Measurements from ENCODE around the gene CFAP299. TPM values are rescaled to one million over a fixed set of nuclear protein-coding genes. Genes with fewer than 3 reads are reported as not detected.

Gene CFAP299
- total RNA-seq, 1 donor from 2014 or later, result not detected

DNA sequence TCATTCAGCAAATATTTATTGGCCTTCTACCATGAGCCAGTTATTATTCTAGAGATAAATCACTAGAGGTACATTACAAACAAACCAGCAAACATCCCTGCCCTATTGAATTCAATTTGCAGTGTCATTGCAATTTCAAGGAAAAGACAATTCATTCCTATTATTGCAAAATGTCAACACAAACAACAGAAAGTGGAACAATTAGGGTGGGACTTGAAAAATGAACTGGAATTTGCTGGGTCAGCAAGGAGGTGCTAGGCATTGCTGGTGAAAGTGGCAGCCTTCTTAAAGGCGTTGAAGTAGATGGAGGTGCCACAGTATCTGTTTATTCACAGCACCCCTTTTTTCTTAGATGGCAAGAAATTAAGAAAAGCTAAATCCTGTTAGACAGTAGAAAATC, 470.9 kb downstream of the CFAP299 start:
- DNase-seq (ENCODE audit: low spot score), result no peak

DNA sequence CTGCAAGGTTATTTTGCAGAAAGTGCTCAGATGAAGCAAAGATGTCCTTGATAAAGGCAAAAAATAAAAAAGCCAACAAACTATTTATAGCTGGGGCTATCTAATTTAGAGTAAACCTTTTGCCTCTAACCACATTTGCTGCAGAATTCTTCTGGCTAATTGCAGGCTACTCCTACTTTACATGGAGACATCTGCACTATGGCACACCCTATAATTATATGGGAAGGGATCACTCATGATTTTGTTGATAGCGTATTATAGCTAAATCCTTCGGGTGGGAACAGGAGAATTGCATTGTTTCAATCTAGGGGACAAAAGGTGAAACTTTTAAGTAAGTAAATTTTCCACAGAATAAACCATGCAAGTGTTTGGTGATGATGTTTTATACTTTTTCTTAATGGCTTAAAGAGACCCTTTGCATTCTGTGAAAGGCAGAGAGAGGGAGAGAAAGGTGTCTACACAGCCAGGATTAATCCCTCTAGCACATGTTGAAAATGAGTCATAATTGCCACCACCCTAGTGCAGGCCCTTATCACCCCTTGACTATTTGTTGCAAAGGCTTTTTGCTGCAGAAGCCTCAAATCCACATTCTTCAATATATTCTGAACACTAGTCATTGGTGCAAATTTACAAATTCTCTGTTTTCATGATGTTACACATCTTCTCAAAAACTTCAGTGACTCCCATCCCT, 473.7 kb downstream of the CFAP299 start:
- DNase-seq (ENCODE audit: low spot score), result no peak

DNA sequence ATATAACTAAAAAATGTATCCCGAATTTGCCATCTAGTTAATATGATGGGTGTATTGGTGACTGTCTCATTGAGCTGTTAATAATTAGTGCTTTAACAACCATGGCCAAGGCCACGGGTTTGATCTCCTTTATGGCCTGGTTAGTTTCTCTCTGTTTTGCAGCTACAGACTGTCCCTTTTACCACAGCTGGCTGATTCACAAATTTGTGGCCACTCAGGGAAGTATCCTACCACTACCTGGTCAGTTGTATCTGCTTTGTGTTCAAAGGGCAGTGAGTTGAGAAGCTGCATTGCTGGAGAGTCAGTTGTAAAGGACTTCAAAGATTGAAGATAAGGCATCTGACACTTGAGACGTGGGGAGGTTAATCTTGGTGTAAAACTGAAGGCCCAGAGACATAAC, 475.9 kb downstream of the CFAP299 start:
- no peak for DNase-seq (ENCODE audit: low spot score)

DNA sequence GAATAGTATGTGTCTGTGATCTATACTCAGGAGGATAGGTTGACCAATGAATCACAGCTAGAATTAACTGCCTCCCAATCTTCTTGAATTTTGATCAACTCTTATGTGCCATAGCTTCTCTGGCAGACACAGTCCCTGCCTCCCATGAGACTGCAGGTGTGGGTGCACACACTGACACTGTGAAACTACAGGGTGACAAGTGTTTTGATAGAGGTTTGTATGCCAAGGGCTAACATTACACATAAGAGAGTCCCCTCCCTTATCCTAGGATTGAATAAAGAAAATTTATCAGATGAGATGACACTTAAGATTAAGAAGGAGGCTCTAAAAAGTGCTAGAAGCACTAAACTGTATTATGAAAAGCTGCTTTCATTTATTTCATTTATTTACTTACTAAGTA, 476.6 kb downstream of the CFAP299 start:
- no peak for DNase-seq (ENCODE audit: low spot score)

DNA sequence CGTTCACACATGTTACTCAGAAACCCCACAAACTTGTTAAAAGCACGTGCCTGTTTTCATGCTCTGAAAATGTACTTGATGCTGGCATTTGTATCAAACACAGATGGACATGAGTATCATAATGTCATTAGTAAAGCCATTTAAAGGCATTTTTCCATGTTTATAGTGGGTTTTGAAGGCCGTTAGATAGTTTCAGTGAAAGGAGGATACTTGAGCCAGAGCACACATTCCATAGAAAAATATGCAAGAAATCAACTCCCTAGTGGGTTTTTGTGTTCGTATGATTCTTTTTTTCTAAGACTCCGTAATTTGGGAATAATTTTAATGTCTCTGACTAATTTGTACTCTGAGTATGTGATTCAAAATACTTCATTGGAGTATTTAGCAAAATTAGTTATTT, 478.7 kb downstream of the CFAP299 start:
- DNase-seq (ENCODE audit: low spot score), result no peak

DNA sequence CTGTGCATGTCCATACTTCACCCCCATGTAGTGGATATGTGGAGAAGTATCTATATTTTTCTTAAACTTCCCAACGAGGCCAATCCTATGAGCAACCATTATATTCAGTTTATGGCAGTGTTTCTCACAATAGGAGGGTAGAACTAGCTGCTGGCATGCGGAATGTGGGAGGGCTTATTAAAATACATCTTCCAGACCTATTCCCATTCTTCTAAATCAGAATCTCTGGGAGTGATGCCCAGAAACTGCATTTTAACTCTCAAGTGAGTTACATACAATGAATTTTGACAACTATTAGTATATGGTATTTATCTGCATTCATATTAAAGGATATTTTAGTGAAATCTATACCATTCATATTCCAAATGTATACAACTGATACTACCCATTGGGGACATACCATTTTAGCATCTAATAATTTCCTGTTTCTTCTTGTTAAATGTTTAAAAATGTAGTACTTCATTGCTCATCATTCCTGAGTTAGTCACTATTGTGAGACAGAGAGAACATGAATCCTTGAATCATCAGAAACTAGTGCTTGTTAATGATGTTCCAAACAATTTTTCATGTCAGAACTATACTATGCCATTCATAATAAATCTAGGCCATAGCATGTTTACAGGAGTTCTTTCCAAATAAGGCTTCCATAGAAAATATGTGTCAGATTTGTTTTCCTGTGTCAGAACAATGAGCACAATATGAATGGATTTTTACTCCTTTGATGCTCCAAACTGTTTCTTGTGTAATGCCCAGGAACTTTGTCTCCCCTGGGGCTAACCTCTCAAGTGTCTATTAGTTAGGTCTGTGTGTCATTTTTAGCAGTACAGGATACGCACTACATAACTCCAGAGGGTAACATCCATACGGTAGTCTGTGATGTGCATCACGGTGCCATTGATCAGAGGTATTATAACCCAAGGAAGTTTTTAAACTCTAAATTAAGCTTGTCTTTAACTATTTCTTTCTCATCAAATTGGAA, 496.1 kb downstream of the CFAP299 start:
- no peak for DNase-seq (ENCODE audit: low spot score)

DNA sequence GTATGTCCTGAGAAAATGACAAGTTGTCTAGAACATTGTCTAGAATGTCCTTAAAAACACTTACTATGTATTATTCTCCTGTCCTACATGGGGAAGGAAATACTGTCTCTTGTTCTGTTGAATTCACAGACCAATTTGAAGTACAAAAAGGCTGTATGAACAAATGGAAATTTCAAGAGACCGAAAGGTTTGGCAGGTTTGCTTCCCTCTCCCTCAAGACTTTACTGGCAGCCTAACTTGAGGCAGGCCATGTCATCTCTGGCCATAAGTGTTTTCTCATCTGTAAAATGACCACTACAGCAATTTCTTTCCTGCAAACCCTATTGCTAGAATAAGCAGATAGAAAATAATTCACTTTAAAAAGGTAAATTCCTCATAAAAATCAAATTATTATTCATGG, 503.8 kb downstream of the CFAP299 start:
- DNase-seq (ENCODE audit: low spot score), result no peak

DNA sequence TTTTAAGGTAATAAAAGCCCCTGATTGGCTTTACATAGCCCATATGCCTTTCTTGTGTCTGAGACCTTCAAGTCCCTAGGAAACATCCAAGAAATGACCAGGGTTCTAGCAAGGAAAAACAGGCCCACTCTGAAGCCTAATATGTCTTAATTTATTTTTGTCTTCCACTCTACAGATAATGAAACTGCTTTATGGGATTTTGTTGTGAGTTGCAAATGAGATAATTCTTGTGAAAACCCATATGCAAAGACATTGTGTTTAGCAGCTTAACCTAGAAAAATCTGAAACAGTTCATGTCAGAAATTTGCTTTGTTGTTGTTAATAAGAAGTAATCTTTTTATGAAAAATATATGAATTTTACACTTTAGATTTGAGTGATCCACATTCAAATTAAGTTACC, 504.3 kb downstream of the CFAP299 start:
- DNase-seq (ENCODE audit: low spot score), result no peak

DNA sequence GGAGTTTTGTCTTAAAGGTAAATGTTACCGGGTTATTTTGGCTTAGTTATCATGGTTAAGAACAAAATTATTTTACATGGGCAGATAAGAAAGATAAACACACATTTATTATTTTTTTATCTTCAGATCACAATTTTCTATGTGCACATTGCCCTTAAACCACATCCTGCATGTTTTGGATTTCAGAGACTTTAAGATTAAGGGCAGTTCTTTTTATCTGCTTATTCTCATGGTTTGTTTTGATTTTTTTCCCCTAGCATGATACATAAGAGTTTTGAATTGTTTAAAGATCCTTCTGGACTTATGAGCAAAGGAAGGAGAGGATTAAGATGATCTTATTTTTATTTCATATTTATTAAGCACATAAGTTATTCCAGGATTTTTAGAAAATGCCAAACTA, 504.9 kb downstream of the CFAP299 start:
- DNase-seq (ENCODE audit: low spot score), result no peak

DNA sequence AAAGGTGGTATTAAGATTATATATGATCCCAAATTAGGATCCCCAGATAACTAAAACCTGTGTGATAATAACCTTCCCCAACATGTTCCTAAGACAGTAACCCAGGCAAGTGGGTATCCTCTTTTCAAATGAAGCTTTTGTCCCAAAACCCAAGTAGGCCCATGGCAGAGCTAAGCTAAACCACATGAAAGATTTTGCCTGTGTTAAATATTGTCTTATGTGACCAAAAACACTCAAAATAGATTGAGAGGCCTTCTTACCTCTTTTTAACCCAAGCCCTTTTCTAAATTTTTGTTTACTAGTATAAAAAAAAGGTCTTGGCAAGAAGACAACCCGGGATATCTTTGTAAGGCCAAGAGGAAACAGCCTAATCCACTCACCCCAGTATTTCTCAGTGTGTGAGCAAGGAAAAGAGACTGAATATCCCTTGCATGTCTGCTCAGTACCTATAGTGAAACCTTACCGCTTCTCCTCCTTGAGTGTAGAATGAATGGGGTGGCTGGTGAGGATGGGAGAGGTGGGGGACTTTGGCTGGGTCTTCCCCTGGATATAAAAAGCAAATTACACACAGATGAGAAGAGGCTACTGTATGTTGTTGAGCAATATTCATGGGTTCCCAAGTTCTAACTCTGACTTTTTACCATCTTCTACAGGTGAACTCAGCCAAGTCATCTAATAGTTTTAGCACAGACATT, 506.2 kb downstream of the CFAP299 start:
- no peak for DNase-seq (ENCODE audit: low spot score)

DNA sequence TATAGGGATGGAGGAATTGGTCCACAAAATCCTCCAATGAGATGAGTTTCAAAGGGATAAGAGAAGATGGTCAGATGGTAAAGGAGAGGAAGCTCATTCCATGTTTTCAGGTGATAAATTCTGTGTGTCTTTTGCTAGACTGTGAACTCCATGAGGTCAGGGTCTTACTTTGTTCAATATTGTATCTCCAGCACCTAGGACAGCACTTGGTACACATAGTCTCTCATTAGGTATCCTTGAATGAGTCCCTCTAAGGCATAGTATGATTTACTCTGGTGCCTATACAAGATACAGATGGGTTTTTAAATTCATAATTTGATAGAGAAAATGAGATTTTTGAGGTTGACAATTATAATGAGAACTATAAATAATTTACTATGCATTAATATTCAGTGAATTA, 510.7 kb downstream of the CFAP299 start:
- DNase-seq (ENCODE audit: low spot score), result no peak

DNA sequence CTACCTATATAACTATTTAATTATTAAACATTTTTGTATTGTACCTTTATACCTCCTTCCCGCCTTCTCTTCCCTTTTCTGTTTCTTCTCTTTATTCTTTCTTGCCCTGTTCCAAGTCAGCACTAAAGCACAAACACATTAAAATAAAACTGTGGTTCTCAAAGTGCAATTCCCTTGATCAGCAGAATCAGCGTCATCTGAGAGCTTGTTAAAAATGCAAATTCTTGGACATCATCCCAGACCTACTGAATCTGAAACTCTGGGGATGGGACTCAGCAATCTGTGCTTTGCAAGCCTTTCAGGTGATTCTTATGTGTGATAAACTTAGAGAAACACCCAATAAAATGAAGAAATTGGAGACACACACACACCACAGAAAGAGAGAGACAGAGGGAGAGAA, 516.5 kb downstream of the CFAP299 start:
- DNase-seq (ENCODE audit: low spot score), result no peak

DNA sequence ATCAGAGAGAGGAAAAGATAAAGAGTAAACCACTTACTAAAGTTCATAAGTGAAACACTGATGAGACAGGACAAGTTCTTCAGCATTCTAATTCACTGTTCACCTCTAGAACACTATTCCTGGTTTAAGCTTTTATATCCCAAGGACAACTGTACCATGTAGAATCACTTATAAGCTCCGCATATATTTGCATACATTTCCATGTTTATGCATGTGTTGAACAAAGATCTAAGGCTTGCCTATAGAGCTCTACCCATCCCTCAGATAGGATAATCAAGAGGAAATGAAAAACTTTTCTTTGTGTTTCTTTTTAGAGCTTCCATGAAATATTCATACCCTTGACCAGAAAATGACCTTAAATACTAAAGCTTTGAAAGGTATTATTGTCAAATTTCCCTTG, 538.0 kb downstream of the CFAP299 start:
- no peak for DNase-seq (ENCODE audit: low spot score)

DNA sequence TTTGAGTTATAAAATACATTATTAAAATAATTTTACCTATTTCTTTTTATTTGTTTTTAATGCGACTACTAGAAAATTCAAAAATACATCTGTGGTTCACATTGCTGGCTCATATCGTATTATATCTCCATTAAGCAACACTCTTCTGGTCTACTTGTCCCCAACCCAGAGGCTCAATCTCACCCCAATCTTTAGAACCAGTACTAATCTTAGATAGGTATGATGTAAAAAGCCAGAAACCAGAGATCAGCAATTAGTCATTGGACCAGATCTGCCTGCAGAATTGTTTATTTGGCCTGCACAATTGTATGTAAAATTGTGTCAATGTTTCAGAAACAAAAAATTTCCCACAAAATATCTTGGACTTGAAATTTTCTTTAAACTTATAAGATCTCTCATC, 539.4 kb downstream of the CFAP299 start:
- DNase-seq (ENCODE audit: low spot score), result no peak

DNA sequence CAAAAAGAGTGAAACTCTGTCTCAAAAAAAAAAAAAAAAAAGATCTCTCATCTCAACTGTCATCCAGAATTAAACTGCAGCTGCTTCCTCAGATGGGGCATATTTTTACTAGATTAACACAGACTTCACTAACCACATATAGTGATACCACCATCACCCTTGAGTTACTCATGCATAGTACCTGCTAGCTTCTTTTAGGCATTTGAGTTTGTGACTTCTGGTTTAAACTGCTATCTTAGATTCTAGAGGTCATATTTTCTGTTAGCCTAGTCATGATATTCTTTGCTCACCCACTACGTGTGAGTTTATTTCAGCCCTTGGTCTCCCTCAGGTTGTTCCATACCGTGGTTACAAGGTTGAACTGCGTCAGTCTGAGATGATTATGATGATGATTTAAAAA, 540.1 kb downstream of the CFAP299 start:
- DNase-seq (ENCODE audit: low spot score), result no peak

DNA sequence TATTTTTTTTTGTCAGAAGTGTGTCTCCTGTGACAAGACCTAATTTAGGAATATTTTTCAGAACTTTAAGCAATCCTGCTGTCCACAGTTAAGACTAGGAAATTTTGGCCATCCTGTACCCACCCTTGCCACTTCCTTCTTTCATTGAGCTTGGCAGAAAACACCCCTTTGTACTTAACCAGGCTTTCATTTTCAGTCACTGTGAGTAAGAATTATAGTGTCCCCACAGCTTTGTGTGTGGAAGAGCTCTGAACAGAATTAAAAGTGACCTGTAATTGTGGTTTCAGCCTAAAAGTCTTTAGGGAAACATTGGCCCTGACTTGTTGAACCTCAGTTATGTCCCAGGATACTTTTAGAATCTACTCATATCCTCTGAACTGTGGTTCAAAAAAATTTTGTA, 541.3 kb downstream of the CFAP299 start:
- DNase-seq (ENCODE audit: low spot score), result no peak

DNA sequence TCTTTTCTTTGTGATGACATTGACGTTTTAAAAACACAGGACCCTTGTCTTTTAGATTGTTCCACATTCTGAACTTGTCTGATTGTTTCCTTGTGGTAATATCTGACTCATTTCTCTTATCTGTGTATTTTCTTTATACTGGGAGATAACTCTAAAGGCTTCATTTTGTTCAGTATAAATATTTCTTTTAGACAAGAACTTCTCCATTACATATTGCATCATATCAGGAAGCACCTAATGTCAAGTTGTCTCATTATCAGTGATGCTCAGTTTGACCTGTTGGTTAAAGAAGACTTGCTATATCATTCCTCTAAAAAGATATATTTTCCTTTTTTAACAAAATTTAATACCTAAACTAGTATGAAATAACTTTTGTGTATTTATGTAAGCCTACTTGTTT, 542.7 kb downstream of the CFAP299 start:
- no peak for DNase-seq (ENCODE audit: low spot score)

DNA sequence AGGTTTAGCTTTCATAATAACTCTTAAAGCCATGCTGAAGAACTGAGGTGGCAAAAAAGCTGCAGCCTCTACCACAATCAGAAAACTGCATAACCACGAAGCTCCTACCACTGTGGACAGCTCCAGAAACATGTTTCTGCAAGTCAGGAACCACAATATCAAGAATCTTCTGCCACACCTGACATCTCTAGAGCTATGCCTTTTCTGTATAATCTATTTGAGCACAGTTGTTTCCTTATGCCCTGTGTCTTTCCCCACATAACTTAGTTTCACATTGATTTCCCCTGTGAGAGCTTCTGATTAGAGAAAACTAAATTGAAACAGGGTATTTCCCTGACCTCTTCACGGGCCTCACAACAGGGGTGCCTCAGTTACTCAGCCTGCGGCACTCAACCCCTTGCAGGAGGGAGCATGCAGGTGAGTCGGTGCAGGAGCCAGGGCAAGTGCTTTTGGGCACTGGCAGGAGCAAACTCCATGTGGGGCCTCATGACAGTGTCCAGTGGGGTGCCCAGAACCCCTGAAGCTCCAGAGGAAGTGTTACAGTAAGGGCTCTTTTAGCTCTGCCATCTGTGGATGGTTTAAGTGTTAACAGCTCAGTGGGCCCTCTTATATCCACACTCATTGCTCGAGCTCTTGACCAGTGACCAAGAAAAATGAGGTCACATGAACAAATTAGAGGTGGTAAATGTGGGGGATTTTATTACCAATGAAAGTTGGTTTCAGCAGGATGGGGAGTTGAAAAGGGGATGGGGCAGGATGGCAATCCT, 562.2 kb downstream of the CFAP299 start:
- DNase-seq (ENCODE audit: low spot score), result no peak

DNA sequence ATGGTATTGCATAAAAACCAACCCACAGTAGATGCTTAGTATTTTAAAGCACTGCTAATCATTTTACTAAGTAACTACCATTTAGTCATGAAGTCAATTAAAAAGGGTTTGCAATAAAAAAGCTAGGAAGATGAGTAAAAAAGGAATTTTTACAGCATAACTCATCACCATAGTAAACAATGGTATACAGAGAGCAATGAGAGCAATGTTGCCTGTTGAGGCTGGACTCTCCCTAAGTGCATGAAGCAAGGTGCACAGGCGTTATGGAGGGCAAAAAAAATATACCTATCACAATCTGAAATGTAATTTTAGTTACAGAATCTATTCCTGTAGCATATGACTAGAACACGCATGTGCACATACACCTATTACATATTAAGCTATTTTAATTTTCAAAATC, 565.4 kb downstream of the CFAP299 start:
- no peak for DNase-seq (ENCODE audit: low spot score)

DNA sequence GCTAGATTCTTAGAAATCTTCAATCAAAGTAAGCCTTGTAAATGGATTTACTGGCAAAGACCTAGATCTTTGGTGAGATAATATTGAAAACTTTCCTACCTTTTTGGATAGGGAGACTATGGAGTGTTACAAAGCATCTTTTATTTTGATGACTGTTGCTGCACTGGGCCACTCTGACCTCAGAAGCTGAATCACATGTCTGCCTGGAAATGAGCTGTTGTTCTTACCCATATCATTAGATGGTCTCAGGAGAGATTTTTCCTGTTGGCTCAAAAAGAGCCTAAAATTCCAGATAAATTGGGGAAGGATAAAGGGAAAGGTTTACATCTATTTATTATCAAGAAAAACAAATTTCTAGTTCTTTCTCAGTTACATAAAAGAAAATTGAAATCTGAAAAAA, 567.5 kb downstream of the CFAP299 start:
- no peak for DNase-seq (ENCODE audit: low spot score)

DNA sequence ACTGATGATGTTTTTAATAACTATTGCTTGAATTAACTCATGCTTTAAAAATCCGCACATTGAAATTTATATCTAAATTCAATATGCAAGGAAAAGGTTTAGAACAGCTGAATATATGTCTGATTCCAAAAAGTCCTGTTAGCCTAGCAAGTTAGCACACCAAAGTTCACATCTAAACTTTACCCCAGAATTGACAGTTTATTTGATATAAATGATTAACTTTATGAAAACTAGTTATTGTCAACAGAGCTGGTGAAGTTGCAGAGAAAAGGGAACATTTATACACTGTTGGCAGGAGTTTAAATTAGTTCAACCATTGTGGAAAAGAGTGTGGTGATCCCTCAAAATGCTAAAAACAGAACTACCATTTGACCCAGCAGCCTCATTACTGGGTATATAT, 574.4 kb downstream of the CFAP299 start:
- no peak for DNase-seq (ENCODE audit: low spot score)

All from mesenteric fat pad (tissue), 1 donor.